Stimulated activated CD8-positive, alpha-beta memory T cell treated with anti-CD3 and anti-CD28 coated beads, Interleukin-15, amount 100 ng/mL, for 24 hours (primary cell): ENCODE results near the gene EPHA5.

Source experiments
- DNase-seq: peaks from one replicate; pipeline ENCODE4 v3.0.0-alpha.2; 2020; ENCODE audit warnings: low read depth

Gene EPHA5

GRCh38 chr4:65624651-65625050 lies 45.6 kb downstream of the EPHA5 start:
- no peak for DNase-seq

DNA sequence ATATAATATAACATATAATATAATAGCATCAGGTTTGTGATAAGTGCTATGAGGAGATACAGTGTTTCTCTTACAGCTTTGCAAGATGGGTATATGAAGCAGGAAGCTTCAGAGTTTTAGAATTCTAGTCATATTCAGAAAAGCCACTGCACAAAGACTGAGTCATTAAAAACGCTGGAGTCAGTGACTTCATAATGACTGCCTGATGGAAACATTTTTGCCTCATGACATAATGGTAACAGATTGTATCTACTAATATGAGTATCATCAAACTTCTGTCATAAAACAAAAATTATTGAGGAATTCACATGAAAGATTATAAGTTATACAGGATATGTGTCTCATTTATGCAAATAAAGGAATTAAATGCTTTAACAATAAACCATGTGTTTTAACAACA lies 46.8 kb downstream of the EPHA5 start:
- no peak for DNase-seq

GRCh38 chr4:65617416-65617815 lies 52.9 kb downstream of the EPHA5 start:
- no peak for DNase-seq

DNA sequence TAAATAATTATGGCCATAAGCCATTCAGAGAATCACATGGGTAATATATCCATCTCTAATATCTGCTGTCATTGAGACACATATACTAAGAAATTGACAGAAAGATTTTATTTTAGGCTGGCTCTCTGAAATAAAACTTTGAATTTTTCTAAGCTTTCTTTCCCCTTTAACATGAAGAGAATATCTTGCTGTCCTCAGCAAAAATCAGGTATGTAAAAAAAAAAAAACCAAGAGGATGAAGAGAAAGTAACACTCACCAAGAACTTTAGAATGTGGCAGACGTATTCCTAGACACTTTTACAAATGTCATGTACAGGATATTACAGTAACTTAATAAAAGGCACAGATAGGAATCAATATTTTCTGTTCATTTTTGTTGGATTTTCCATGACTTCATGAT lies 65.8 kb downstream of the EPHA5 start:
- DNase-seq = no peak

DNA sequence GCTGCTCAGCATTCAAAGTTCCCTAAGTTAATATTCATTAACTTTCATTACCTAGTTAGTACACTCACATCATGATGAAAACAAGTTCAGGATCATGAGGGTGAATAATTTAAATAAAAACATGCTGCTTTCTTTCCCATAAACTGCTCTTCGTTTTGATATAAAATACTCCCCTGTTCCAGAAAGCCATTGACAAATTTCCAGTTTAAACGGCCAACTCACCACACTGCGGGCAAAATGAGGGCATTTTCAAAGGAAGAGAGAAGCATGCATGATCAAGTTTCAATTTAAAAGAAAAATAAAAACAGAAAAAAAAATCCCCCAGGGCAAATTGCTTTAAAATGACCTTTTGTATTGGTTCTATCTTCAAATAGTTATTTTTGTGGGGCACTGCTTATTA lies 69.6 kb downstream of the EPHA5 start:
- DNase-seq = no peak

GRCh38 chr4:65599340-65599739 lies 70.9 kb downstream of the EPHA5 start:
- DNase-seq = no peak

GRCh38 chr4:65597697-65598096 lies 72.6 kb downstream of the EPHA5 start:
- no peak for DNase-seq

GRCh38 chr4:65592089-65592488 lies 78.2 kb downstream of the EPHA5 start:
- no peak for DNase-seq

DNA sequence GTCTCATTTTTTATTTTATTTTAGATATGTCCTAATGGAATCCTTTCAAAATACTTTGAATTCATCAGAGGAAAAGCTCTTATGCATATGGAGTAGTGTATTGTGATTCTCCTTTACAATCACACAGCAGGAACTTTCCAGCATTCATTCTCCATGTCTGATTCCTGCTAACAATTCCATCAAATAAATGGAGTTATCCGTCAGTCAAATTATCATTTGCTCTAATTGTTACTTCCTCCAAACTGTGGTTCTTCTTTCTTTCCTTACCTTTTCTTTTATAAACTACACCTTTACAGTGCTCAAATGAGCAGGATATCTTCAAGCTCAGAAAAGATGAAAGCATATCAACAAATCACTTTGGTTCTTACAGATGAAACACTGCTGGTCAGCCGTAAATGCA lies 80.4 kb downstream of the EPHA5 start:
- DNase-seq = no peak

DNA sequence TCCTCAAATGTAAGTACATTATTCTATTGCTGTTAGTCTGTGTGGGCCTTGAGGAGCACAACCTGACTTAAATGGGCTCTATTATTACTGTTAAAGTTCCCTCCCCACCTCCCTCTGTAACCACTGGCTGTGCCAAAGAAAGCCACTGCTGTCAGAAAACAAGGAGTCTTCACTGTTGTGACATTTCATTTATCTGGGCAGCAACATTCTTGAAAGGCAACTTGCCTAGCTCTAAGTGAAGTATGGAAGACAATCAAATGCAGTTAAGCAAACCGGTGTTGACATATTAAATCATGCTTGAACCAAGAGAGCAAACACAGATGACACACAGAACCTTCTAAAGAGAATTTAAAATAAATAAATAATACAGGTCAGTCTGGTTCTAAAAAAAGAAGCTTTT lies 81.0 kb downstream of the EPHA5 start:
- no peak for DNase-seq

- DNase-seq = no peak
These were observed 89.7 kb downstream of the EPHA5 start for GRCh38 chr4:65580551-65580950.

DNA sequence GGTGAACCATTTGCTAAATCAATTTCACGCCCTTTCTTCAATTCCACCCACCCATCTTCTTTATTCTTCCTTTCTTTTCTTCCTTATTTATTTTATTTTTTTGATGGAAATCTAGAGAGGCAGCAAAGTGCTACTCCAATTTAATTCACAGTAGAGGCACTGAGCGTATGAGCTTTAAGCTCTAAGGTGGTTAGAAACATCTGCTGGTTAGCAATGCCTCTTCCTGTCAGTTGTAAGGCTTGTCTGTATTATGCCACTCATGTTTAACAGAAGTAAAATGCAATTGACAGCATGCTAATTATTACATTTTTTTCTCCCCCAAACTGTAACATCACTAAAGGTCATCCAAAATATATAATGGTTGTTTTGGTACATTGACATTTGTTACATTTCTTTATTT lies 103.8 kb downstream of the EPHA5 start:
- DNase-seq = no peak

GRCh38 chr4:65561164-65561563 lies 109.1 kb downstream of the EPHA5 start:
- no peak for DNase-seq

GRCh38 chr4:65559270-65559669 lies 111.0 kb downstream of the EPHA5 start:
- DNase-seq = no peak

- DNase-seq = no peak
These were observed 118.2 kb downstream of the EPHA5 start for GRCh38 chr4:65552057-65552456.

GRCh38 chr4:65550500-65550899 lies 119.8 kb downstream of the EPHA5 start:
- DNase-seq = no peak

DNA sequence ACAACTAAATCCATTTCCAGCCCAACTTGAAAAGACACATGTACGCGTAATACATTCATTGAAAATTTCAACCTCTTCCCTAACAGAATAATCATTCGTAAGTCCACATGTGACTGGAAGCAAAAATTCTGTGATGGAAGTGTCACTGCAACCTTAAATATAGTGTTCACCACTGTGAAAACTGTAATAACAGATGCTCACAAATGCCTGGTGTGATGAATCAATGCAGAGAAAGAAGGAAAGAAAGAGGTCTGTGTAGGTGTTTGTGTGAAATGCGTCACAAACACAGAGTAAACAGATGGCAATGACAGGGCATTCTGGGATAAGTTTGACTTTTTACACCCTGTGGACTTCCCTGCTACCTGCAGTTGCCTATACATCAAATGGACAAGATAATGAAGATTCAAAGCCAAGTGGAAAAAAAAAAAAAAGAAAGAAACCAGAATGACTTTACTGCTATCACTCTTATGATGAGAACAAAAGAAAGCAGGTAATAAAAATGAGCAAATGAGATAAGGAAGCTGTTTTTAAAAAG lies 123.3 kb downstream of the EPHA5 start:
- no peak for DNase-seq

DNA sequence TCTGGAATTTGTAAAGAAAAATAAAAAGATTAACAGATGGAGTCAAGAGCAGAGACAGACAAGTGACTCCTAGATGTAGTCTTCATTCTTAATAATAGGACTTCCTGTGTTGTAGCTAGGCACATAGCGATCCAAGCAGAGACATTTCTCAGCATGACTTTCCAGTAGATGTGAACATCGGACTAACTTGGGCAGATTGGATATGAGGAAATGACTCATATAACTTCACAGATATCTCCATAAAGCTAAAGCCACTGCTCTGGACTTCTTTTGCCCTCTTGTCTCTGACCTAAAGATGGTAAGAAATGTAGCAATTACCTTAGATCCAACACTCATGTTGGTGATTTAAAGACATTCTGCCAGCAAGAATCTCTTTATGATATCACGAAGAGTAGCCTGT lies 131.7 kb downstream of the EPHA5 start:
- DNase-seq = no peak

DNA sequence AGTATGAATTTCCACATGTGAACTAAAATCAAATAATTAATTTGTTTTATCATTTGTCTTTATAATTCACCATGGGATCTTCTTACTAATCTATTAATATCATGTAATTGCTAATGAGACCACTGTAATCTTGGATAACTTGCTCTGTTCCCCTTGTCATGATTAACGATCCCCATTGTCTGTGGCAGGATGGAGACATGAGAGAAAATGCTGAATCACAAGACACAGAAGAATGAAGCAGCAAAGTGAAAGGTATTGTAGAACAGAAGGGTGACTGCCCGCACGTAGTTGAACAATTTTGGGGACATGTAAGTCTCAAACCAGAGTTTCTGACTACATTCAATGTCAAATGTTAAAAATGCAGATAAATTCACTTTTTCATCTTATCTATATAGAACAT lies 135.2 kb downstream of the EPHA5 start:
- no peak for DNase-seq

DNA sequence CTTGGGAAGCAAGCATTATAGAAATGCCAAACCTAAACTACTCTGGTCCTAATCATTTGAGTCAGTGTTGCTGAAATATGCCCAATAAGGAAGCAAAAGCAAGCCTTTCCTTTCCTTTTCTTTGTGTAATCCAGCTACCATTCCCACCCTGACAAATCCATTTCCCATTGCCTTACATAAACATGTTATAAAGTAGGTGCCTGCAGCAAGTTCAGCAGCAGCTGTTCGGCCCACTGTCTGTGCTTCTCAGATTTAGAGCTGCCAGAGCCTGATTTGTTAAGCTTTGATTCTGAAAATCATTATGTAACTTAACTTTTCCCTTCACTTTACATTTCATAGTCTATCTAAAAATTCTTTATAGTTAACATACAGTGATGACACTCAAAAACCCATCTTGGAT lies 148.6 kb downstream of the EPHA5 start:
- no peak for DNase-seq

- no peak for DNase-seq
These were observed 154.6 kb downstream of the EPHA5 start for GRCh38 chr4:65515646-65516045.

GRCh38 chr4:65510976-65511375 lies 159.3 kb downstream of the EPHA5 start:
- no peak for DNase-seq

- no peak for DNase-seq
These were observed 162.1 kb downstream of the EPHA5 start for GRCh38 chr4:65508168-65508567.

DNA sequence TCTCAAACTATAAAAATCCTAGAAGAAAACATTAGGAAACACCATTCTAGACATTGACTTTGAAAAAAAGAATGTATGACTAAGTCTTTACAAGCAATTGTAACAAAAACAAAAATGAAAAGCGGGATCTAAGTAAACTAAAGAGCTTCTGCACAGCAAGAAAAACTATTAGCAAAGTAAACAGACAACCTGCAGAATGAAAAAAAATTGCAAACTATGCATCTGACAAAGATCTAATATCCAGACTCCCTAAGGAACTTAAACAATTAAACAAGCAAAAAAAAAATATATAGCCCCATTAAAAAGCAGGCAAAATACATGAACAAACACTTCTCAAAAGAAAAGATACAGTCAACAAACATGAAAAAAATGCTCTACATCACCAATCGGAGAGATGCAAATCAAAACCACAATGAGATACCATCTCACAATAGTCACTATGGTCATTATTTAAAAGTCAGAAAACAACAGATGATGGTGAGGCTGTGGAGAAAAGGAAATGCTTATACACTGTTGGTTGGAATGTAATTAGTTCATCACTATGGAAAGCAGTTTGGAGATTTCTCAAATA lies 168.1 kb downstream of the EPHA5 start:
- DNase-seq = no peak

GRCh38 chr4:65498606-65499005 lies 171.7 kb downstream of the EPHA5 start:
- no peak for DNase-seq
